NOMO-1 treated with DMSO at 0.1 percent for 48 hours (cell line): ENCODE measurements around the gene CSNK2B.
A peak's percentile ranks its signal among the peaks of the same experiment; 100 is the strongest.
"Not testable (repeated sequence)": the region's sequence is repeated elsewhere in the genome, so short reads cannot be mapped to it uniquely, and the experiment has no call there.

Source experiments
- DNase-seq: peaks from one replicate; lab custom pipeline; 2025; ENCODE audit not compliant: unreplicated experiment; lab: John Stamatoyannopoulos, UW

The CSNK2B gene

GRCh38 chr6:31687860-31688693 is 22.2 kb downstream of the CSNK2B start:
- no peak for DNase-seq

DNA sequence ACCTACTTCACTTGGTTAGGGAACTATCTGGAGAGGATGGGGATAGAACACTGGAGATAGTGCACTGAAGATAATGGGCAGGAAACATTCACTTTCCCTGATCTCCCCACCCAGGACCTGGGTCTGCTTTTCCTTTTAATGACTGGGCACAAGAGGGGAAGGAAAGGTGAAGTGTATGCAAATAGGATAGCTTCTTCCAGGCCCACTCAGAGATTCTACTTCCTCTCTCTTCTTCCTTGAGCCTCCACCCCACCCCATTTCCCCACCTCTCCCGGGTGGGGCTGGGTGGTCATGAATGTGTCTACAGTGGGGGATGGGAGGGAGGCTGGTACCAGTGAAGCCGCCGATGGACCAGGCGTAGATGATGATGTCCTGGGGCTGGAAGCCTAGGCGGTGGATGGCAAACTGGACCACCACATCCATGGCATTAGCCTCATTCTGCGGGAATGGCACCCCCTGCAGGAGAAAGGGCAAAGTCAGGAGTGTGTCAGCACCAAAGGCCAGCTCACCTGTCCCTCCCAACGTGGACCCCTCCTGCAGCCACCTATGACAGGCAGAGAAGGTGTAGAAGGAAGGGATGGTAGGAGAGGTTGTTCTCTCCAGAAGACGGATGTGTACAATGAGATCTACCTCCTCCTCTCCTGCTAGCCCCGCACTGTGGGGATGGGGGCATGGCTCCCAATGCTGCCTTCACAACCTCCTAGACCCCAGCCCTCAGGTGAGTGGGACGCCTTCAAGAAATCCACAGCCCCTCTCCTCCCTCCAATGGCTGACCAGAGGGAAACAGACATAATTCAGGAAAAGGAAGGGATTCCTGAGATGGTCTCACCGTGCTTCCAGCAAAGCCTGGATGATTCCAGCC is 23.6 kb downstream of the CSNK2B start:
- DNase-seq = no peak

GRCh38 chr6:31690231-31691077 is 24.6 kb downstream of the CSNK2B start:
- DNase-seq = no peak

GRCh38 chr6:31691078-31691463 is 25.2 kb downstream of the CSNK2B start:
- no peak for DNase-seq

DNA sequence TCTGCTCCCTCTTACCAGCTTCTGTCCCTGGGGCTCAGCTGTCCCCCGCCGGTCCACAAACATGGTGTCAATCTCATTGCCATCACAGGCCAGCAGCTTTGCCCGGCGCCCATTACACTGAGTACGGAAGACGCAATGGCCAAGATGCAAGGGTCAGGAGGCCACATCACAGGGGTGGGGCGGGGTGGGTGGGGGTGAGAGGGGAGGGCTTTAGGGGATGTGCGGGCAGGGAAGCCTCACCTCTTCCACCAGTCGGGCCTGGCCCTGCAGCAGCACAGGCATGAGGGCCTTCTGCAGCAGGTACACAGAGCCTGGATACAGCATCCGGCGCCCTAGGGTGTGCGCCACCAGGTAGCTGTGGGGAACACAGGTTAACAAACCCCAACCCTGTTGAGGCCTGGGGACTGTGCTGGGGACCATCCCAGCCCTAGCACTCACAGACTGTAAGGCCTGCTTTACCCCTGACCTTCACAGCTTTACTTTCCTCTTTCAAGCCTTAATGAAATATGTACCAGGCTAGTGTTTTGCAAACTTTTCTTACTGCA is 25.8 kb downstream of the CSNK2B start:
- DNase-seq = no peak

- no peak for DNase-seq
Measured at GRCh38 chr6:31692353-31692752, 26.5 kb downstream of the CSNK2B start.

GRCh38 chr6:31692886-31693285 is 27.0 kb downstream of the CSNK2B start:
- no peak for DNase-seq

DNA sequence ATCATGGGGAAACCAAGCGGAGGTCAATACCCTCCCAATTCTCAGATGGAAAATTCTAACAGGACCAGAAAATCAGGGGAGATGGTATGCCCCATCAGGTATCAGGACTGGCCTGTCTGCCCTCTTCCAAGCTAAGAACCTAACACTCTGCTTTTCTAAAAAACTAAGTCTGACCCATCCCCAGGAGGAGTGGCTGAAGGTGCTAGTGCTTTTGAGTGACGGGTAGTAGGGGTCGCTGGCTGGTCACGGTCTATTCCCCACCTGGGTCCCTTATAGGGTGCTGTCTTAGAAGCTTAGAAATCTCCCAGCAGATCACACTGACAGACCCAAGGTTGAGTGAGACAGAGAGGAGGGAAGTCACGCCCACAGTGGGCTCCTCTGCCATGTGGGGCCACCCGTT is 27.7 kb downstream of the CSNK2B start:
- DNase-seq = no peak

DNA sequence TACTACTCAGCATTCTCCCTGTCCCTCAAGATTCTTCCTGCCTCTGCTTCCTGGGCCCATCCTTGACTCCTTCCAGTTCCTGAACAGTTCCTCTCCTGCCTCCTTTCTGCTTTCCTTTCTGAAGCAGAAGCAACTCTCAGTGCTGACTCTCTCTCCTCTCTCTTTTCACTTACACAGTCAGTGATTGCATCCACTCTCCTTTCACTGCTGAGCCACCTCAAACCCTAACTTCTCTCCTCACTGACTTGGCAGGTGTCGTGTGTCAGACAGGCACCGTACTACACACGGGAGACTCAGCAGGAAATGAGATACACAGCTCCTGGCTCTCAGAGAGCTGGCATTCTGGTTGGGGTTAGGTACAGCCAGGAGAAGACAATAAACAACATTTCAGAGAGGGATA is 31.7 kb downstream of the CSNK2B start:
- DNase-seq = no peak

GRCh38 chr6:31700740-31701401 is 35.0 kb downstream of the CSNK2B start:
- DNase-seq = no peak

DNA sequence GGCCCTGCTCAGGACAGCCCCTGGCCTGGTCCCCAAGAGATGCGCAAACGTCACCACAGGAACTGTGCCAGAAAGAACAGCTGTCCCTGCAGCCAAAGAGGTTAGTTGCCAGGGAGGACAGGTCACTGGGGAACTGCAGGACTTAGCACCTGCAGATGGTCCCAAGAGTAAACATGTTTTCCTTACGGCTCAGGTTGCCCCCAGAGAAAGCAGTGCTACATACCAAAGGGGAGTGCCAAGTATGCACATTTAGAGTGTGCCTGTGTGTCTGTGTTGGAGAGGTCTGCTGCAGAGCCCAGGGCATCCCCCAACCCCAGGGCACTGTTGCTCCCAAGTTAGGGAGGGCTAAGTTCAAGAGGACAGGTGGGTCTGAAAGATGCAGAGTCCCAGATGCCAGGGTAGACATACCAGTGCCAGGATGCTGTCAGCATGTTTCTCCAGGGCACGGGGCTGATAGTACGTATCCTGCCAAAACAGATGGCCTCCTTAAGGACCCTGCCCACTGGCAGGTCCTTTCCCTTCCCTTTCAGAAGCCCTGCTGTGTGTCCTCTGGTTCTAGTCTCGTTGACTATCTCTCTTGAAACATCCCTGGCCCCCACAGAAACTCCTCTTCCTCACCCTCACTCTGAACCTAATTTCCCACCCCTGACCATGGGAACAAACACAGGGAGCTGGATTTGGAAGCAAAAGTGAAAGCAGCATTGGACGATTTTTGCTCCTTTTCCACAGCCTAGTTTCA is 36.0 kb downstream of the CSNK2B start:
- DNase-seq = no peak

- no peak for DNase-seq
Measured at GRCh38 chr6:31702405-31702818, 36.5 kb downstream of the CSNK2B start.

DNA sequence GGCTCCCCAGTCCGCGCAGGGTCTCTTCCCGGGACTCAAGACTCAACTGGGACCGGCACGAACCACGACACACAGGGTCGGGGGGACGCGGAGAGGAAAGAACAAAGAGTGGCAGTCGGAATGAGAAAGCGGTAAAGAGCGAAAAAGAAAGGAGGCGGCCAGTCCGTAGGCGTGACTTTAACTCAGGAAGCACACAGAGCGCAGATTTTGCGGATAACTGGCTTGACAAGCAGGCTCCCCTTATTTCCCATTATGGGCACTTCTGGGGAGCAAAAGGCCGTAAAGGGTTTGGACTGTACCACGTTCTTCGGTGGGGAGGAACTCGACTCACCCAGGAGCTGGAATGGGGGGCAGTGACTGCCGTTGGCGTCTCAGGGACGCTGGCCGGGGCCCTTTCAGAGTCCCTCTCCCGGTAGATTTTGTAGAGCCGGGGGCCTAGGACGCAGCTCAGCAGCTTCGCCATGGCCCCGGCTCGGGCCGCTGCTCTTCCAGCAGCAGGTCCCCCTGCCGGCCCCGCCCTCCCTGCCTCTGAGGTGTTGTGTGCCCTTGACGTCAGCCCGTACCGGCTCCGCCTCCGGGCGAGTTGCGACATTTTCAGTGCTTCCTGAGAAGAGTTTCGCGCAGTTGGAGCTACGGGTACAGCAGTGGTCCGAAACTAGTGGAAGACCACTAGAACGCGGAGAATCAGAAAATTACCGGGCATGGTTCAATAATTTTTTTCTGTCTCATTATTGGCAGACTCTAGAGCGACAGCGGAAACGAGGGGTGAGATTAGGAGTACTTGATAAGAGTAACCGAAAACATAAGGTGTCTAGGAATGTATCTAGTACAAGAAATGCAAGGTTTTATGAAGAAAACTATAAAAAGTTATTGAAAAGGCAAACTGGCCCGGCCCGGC is 37.2 kb downstream of the CSNK2B start, which contains the start of gene ABHD16A:
Gene ABHD16A, minus strand, starts transcription at position 506 of the 898 bp plus-strand sequence. Its CDS starts 43 bp downstream, at position 463.
- DNase-seq = peak; percentile 98

DNA sequence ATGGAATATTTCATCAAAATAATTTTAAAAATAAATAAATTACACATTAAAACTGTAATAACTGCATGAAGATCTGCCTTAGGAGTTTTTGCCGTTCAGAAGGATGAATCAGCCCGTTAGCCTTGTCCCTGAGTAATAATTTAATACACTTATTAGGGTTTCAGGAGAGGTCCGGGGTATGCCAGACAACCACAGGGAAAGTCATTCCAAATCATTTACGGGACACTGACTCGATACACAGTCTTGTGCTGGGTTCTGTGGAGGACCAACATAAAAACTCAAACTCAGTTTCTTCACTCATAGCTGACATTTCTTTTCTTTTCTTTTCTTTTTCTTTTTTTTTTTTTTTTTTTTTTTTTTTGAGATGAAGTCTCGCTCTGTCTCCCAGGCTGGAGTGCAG is 40.1 kb downstream of the CSNK2B start:
- no peak for DNase-seq

DNA sequence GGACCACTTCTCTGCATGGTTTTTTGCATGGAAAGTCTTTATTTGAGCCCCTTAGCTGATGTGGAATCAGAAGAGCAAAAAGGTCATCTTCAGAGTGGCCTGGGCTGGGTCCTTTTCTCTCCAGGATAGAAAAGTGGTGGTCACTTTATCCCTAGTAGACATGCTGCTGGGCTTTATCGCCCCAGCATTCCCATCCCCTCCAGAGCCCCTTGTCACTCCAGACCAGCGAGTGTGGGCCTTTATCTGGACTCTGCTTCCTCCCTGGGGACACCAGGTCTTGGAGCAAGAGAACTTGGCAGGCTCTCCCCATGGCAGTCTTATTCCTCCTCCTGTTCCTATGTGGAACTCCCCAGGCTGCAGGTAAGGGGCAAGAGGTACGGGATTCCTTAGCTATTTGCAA is 40.7 kb downstream of the CSNK2B start, which contains the start of gene LY6G6F:
Gene LY6G6F, plus strand, starts transcription at position 268 of the 400 bp plus-strand sequence. Its CDS starts 41 bp downstream, at position 309.
- DNase-seq = no peak

DNA sequence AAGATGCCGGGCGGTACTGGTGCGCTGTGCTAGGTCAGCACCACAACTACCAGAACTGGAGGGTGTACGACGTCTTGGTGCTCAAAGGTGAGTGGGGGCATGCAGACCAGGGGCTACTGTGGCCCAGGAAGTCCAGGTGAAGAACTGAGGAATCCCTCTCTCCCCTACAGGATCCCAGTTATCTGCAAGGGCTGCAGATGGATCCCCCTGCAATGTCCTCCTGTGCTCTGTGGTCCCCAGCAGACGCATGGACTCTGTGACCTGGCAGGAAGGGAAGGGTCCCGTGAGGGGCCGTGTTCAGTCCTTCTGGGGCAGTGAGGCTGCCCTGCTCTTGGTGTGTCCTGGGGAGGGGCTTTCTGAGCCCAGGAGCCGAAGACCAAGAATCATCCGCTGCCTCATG is 41.8 kb downstream of the CSNK2B start:
- no peak for DNase-seq

DNA sequence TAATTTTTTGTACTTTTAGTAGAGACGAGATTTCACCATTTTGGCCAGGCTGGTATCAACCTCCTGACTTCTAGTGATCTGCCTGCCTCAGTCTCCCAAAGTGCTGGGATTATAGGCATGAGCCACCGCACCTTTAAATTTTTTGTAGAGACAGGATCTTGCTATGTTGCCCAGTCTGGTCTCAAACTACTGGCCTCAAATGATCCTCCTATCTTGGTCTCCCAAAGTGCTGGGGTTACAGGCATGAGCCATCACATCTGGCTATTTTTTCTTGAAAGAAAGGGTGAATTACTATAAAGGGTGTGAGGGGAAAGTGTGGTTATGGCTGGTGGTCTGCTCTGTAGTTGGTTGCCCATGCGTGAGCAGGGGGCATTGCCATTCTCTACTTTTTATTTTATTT is 42.3 kb downstream of the CSNK2B start:
- no peak for DNase-seq

GRCh38 chr6:31709157-31709556 is 43.3 kb downstream of the CSNK2B start:
- DNase-seq = not testable (repeated sequence)
